Tibial artery (tissue), 4 donors: ENCODE data around the gene LBHD2.
A peak's percentile ranks its signal among the peaks of the same experiment; 100 is the strongest.

ENCODE experiments used
- DNase-seq, 2 donors: peaks; one replicate each; pipeline ENCODE4 v3.0.0-alpha.2; 2019
- H3K27ac ChIP-seq, 2 donors: fragments of 200-600 bp; sonication (generic) in 1 of 2; 1 replicate in 1 of 2; 2 replicates in 1 of 2; pipeline ENCODE4 v1.5.1; 2018 to 2019; ENCODE audit warnings: mild to moderate bottlenecking in 1 of 2
- H3K27me3 ChIP-seq, 2 donors: fragments of 200-600 bp; sonication (generic) in 1 of 2; one replicate each; pipeline versions ENCODE4 v1.5.1 to v1.6.0; 2016 to 2019
- H3K36me3 ChIP-seq, 3 donors: fragments of 200-600 bp; sonication (generic) in 2 of 3; one replicate each; pipeline ENCODE4 v1.5.1; 2016 to 2019; ENCODE audit warnings: mild to moderate bottlenecking in 2 of 3
- H3K4me1 ChIP-seq, 4 donors: fragments of 200-600 bp; sonication (generic) in 2 of 4; 1 replicate in 3 of 4; 2 replicates in 1 of 4; pipeline ENCODE4 v1.5.1; 2016 to 2019
- H3K4me3 ChIP-seq, 2 donors: fragments of 200-600 bp; sonication (generic) in 1 of 2; 1 replicate in 1 of 2; 2 replicates in 1 of 2; pipeline ENCODE4 v1.5.1; 2018 to 2019; ENCODE audit warnings: mild to moderate bottlenecking in 2 of 2
- H3K9me3 ChIP-seq, 3 donors: fragments of 200-600 bp; sonication (generic) in 1 of 3; one replicate each; pipeline ENCODE4 v1.5.1; 2016 to 2019
- intact Hi-C: fragments of 100-400 bp; cut with DNase I; formaldehyde crosslinking; loops from one replicate; pipeline ENCODE4 v1.15.0; 2023; ENCODE audit warnings: low total_unique reads
- TF ChIP-seq, protein P1 (sequence below), 2 experiments: fragments of 200-600 bp in 1 of 2; fragments of 450-650 bp in 1 of 2; IDR thresholded peaks; one replicate each; pipeline ENCODE4 v1.5.1; 2017 to 2019; ENCODE audit warnings: antibody characterized with exemption in 2 of 2, mild to moderate bottlenecking in 1 of 2, moderate library complexity in 1 of 2

The LBHD2 gene

GRCh38 chr14:103064978-103065377 is 19.0 kb upstream of the LBHD2 start:
- Histone ChIP-seq H3K9me3 (no peaks in the 10 kb centered on the region), H3K27me3 (peaks cover 0 to 4% of the 10 kb centered on the region in 2 donors), H3K27ac (no peak overlapping the region), H3K36me3 (no peaks in the 10 kb centered on the region), H3K4me1 (no peaks in the 10 kb centered on the region), H3K4me3 (no peak overlapping the region)
- TF ChIP-seq, protein P1, sequence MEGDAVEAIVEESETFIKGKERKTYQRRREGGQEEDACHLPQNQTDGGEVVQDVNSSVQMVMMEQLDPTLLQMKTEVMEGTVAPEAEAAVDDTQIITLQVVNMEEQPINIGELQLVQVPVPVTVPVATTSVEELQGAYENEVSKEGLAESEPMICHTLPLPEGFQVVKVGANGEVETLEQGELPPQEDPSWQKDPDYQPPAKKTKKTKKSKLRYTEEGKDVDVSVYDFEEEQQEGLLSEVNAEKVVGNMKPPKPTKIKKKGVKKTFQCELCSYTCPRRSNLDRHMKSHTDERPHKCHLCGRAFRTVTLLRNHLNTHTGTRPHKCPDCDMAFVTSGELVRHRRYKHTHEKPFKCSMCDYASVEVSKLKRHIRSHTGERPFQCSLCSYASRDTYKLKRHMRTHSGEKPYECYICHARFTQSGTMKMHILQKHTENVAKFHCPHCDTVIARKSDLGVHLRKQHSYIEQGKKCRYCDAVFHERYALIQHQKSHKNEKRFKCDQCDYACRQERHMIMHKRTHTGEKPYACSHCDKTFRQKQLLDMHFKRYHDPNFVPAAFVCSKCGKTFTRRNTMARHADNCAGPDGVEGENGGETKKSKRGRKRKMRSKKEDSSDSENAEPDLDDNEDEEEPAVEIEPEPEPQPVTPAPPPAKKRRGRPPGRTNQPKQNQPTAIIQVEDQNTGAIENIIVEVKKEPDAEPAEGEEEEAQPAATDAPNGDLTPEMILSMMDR (IDR thresholded peaks at IDR 0.05) = no peak
- no peak for DNase-seq
- intact Hi-C loops = no loop called here

- intact Hi-C loops = no loop called here
- Histone ChIP-seq H3K4me1 (no peaks in the 10 kb centered on the region), H3K27ac (no peak overlapping the region), H3K4me3 (no peak overlapping the region), H3K9me3 (no peaks in the 10 kb centered on the region), H3K27me3 (peaks cover 0 to 4% of the 10 kb centered on the region in 2 donors), H3K36me3 (no peaks in the 10 kb centered on the region)
- TF ChIP-seq, protein P1 (IDR thresholded peaks at IDR 0.05) = no peak
- DNase-seq = no peak
Measured at GRCh38 chr14:103065861-103066260, 18.1 kb upstream of the LBHD2 start.

DNA sequence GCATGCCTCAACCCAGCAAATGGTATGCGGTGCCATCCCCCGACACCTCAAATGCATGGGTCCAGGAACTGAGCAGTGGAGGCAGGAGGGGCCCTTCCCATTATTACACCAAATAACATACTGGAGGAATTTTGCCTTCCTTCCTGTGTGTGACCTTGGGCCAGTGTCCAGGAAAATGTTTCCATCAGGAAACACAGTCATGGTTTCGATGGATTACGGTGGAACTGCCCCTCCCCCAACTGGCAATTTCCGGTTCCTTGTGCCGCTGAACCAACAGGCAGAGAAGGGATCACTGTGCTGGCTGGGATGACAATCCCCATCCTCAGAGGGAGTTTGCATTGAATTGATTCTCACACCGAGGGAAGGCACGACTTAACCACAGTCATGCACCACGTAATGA is 17.6 kb upstream of the LBHD2 start:
- no peaks in the 10 kb centered on the region for H3K36me3 ChIP-seq
- no peaks in the 10 kb centered on the region for H3K9me3 ChIP-seq
- H3K27ac ChIP-seq = no peak overlapping the region
- peaks cover 0 to 4% of the 10 kb centered on the region in 2 donors for H3K27me3 ChIP-seq
- H3K4me1 ChIP-seq = no peaks in the 10 kb centered on the region
- no peak overlapping the region for H3K4me3 ChIP-seq
- no peak for DNase-seq
- intact Hi-C loops = no loop called here
- TF ChIP-seq, protein P1 (IDR thresholded peaks at IDR 0.05) = no peak

GRCh38 chr14:103067231-103067954 is 16.6 kb upstream of the LBHD2 start:
- peak in 1 of 2 donors; percentile 68 for DNase-seq
- peaks cover 0 to 4% of the 10 kb centered on the region in 2 donors for H3K27me3 ChIP-seq
- H3K27ac ChIP-seq = no peak overlapping the region
- H3K9me3 ChIP-seq = no peaks in the 10 kb centered on the region
- no peak overlapping the region for H3K4me3 ChIP-seq
- TF ChIP-seq, protein P1 (IDR thresholded peaks at IDR 0.05) = no peak
- intact Hi-C loops = no loop called here
- no peaks in the 10 kb centered on the region for H3K36me3 ChIP-seq
- no peaks in the 10 kb centered on the region for H3K4me1 ChIP-seq

- Histone ChIP-seq H3K27me3 (peaks cover 0 to 4% of the 10 kb centered on the region in 2 donors), H3K4me3 (no peak overlapping the region), H3K4me1 (no peaks in the 10 kb centered on the region), H3K9me3 (no peaks in the 10 kb centered on the region), H3K36me3 (no peaks in the 10 kb centered on the region), H3K27ac (no peak overlapping the region)
- intact Hi-C loops = no loop called here
- TF ChIP-seq, protein P1 (IDR thresholded peaks at IDR 0.05) = no peak
- DNase-seq = no peak
Measured at GRCh38 chr14:103068351-103069073, 15.5 kb upstream of the LBHD2 start.
